ENCODE measurements around the gene PCNX2. TPM values are rescaled to one million over a fixed set of nuclear protein-coding genes. Genes with fewer than 3 reads are reported as not detected.

PCNX2 gene
- total and polyA plus RNA-seq, 2 of the 13 experiments (the other 11 are each of a cell fraction or from before 2014, with no cell fraction given), result 0.11 to 0.42 TPM

DNA sequence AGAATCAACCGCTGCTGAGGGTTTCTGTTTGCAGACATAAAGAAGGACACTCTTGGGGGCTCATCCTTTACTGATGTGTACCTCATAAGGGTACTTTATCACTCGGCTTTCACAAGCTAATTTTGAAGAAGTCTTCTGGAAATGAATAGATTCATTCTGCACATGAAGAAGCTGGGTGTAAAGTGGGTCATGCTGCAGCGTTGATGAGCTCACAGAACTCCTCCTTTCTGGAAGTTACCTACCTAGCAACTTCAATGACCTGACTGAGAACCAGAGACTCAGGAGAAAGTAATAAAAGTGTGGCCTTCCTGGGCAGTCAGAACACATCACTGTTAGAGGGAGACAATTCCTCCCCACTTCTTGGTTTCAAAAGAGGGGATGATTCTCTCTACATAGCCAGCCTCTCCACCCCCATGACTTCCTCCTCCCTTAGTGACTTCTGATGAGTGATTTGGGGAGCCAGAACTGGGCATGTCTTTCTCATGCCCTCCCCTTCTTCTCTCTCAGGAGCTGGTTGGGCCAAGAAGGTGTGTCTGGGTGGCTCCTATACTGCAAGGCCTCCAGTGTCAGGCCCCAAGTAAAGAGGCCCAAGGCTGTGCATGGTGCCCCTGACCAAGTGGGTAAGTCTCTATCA, 27.0 kb downstream of the PCNX2 start (continued):
- TF ChIP-seq, protein P1, sequence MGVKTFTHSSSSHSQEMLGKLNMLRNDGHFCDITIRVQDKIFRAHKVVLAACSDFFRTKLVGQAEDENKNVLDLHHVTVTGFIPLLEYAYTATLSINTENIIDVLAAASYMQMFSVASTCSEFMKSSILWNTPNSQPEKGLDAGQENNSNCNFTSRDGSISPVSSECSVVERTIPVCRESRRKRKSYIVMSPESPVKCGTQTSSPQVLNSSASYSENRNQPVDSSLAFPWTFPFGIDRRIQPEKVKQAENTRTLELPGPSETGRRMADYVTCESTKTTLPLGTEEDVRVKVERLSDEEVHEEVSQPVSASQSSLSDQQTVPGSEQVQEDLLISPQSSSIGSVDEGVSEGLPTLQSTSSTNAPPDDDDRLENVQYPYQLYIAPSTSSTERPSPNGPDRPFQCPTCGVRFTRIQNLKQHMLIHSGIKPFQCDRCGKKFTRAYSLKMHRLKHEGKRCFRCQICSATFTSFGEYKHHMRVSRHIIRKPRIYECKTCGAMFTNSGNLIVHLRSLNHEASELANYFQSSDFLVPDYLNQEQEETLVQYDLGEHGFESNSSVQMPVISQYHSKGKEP (CRISPR knock-in tag; IDR thresholded peaks at IDR 0.05), result no peak
- TF ChIP-seq ATAD3A (CRISPR knock-in tag; IDR thresholded peaks at IDR 0.05), result no peak
- TF ChIP-seq ELF4 (CRISPR knock-in tag; IDR thresholded peaks at IDR 0.05; ENCODE audit: borderline replicate concordance), result no peak
- no peak for TF ChIP-seq SRSF9 (IDR thresholded peaks at IDR 0.05; ENCODE audit: borderline replicate concordance, insufficient read depth, low read depth, low read length, poor library complexity, severe bottlenecking)
- TF ChIP-seq ZMYM4 (CRISPR knock-in tag; IDR thresholded peaks at IDR 0.05), result no peak
- no peak for TF ChIP-seq BCL6 (CRISPR knock-in tag; IDR thresholded peaks at IDR 0.05)
- TF ChIP-seq, protein P2, sequence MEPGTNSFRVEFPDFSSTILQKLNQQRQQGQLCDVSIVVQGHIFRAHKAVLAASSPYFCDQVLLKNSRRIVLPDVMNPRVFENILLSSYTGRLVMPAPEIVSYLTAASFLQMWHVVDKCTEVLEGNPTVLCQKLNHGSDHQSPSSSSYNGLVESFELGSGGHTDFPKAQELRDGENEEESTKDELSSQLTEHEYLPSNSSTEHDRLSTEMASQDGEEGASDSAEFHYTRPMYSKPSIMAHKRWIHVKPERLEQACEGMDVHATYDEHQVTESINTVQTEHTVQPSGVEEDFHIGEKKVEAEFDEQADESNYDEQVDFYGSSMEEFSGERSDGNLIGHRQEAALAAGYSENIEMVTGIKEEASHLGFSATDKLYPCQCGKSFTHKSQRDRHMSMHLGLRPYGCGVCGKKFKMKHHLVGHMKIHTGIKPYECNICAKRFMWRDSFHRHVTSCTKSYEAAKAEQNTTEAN (CRISPR knock-in tag; conservative IDR thresholded peaks at IDR 0.05), result no peak
- TF ChIP-seq, protein P3, sequence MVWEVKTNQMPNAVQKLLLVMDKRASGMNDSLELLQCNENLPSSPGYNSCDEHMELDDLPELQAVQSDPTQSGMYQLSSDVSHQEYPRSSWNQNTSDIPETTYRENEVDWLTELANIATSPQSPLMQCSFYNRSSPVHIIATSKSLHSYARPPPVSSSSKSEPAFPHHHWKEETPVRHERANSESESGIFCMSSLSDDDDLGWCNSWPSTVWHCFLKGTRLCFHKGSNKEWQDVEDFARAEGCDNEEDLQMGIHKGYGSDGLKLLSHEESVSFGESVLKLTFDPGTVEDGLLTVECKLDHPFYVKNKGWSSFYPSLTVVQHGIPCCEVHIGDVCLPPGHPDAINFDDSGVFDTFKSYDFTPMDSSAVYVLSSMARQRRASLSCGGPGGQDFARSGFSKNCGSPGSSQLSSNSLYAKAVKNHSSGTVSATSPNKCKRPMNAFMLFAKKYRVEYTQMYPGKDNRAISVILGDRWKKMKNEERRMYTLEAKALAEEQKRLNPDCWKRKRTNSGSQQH (CRISPR knock-in tag; IDR thresholded peaks at IDR 0.05; ENCODE audit: low read depth), result no peak
- TF ChIP-seq ZNF616 (CRISPR knock-in tag; IDR thresholded peaks at IDR 0.05; ENCODE audit: low read depth), result no peak
- TF ChIP-seq HNRNPH1 (optimal IDR thresholded peaks at IDR 0.05; ENCODE audit: low read depth, low read length), result no peak
- TF ChIP-seq SP4 (CRISPR knock-in tag; IDR thresholded peaks at IDR 0.05), result no peak
- TF ChIP-seq HIVEP1 (CRISPR knock-in tag; IDR thresholded peaks at IDR 0.05), result no peak
- TF ChIP-seq ZNF20 (CRISPR knock-in tag; IDR thresholded peaks at IDR 0.05), result no peak
- TF ChIP-seq, protein P4, sequence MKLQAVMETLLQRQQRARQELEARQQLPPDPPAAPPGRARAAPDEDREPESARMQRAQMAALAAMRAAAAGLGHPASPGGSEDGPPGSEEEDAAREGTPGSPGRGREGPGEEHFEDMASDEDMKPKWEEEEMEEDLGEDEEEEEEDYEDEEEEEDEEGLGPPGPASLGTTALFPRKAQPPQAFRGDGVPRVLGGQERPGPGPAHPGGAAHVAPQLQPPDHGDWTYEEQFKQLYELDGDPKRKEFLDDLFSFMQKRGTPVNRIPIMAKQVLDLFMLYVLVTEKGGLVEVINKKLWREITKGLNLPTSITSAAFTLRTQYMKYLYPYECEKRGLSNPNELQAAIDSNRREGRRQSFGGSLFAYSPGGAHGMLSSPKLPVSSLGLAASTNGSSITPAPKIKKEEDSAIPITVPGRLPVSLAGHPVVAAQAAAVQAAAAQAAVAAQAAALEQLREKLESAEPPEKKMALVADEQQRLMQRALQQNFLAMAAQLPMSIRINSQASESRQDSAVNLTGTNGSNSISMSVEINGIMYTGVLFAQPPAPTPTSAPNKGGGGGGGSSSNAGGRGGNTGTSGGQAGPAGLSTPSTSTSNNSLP (IDR thresholded peaks at IDR 0.05; ENCODE audit: low read depth, low read length), result no peak
